H9 (cell line): ENCODE data around the gene KAZN. TPM values are rescaled to one million over a fixed set of nuclear protein-coding genes. Genes with fewer than 3 reads are reported as not detected.
A peak's percentile ranks its signal among the peaks of the same experiment; 100 is the strongest.

ENCODE experiments used
- DNase-seq: peaks from one replicate; pipeline ENCODE4 v3.0.0-alpha.2; 2017
- H2AFZ ChIP-seq: one replicate; pipeline ENCODE4 v1.6.1; 2013; ENCODE audit warnings: mild to moderate bottlenecking, low read length, control low read depth, moderate library complexity
- H2AK5ac ChIP-seq: 2 replicates; pipeline ENCODE4 v1.6.1; 2013; ENCODE audit warnings: low read length, control low read depth, mixed read lengths; ENCODE audit not compliant: insufficient read length
- H2BK120ac ChIP-seq: one replicate; pipeline ENCODE4 v1.6.1; 2013; ENCODE audit warnings: low read depth, mild to moderate bottlenecking, low read length, control low read depth, inconsistent platforms; ENCODE audit not compliant: poor library complexity, severe bottlenecking
- H2BK12ac ChIP-seq: 2 replicates; pipeline ENCODE4 v1.6.1; 2013; ENCODE audit warnings: low read length, control low read depth, mixed read lengths, low read depth; ENCODE audit not compliant: insufficient read length
- H2BK15ac ChIP-seq: 2 replicates; pipeline ENCODE4 v1.6.1; 2013; ENCODE audit warnings: low read depth, low read length, control low read depth
- H2BK20ac ChIP-seq: one replicate; pipeline ENCODE4 v1.6.1; 2013; ENCODE audit warnings: low read depth, mild to moderate bottlenecking, low read length, control low read depth, inconsistent platforms; ENCODE audit not compliant: poor library complexity, severe bottlenecking
- H2BK5ac ChIP-seq: 2 replicates; pipeline ENCODE4 v1.6.1; 2013; ENCODE audit warnings: low read length, control low read depth, mixed read lengths; ENCODE audit not compliant: insufficient read length
- H3K14ac ChIP-seq: 2 replicates; pipeline ENCODE4 v1.6.1; 2013; ENCODE audit warnings: low read length, control low read depth; ENCODE audit not compliant: insufficient read depth
- H3K18ac ChIP-seq: 2 replicates; pipeline ENCODE4 v1.6.1; 2013; ENCODE audit warnings: low read depth, mild to moderate bottlenecking, mixed read lengths, low read length, control low read depth; ENCODE audit not compliant: insufficient read length
- H3K23ac ChIP-seq: 2 replicates; pipeline ENCODE4 v1.6.1; 2013; ENCODE audit warnings: low read length, control low read depth, mixed read lengths, low read depth; ENCODE audit not compliant: insufficient read length
- H3K23me2 ChIP-seq: 2 replicates; pipeline ENCODE4 v1.6.1; 2013; ENCODE audit warnings: low read depth, mild to moderate bottlenecking, mixed read lengths, low read length, control low read depth; ENCODE audit not compliant: insufficient read length, poor library complexity, severe bottlenecking
- H3K27ac ChIP-seq: 2 replicates; pipeline ENCODE4 v1.5.1; 2013; ENCODE audit warnings: low read length, control low read depth, mixed read lengths, low read depth; ENCODE audit not compliant: insufficient read length
- H3K27me3 ChIP-seq: 2 replicates; pipeline ENCODE4 v1.6.1; 2013; ENCODE audit warnings: low read length, control low read depth, inconsistent platforms; ENCODE audit not compliant: insufficient read depth
- H3K4ac ChIP-seq: 2 replicates; pipeline ENCODE4 v1.6.1; 2013; ENCODE audit warnings: low read depth, mild to moderate bottlenecking, control low read depth, inconsistent platforms, low read length, moderate library complexity
- H3K4me1 ChIP-seq: 2 replicates; pipeline ENCODE4 v1.6.1; 2013; ENCODE audit warnings: low read length, control low read depth, inconsistent platforms; ENCODE audit not compliant: insufficient read depth
- H3K4me2 ChIP-seq: 2 replicates; pipeline ENCODE4 v1.6.1; 2013; ENCODE audit warnings: low read length, control low read depth, mixed read lengths; ENCODE audit not compliant: insufficient read length, insufficient read depth
- H3K56ac ChIP-seq: 2 replicates; pipeline ENCODE4 v1.6.1; 2013; ENCODE audit warnings: low read depth, mild to moderate bottlenecking, mixed read lengths, low read length, control low read depth; ENCODE audit not compliant: insufficient read length
- H3K79me1 ChIP-seq: 2 replicates; pipeline ENCODE4 v1.6.1; 2013; ENCODE audit warnings: low read depth, mild to moderate bottlenecking, moderate library complexity, low read length, control low read depth, inconsistent platforms; ENCODE audit not compliant: insufficient read depth, poor library complexity, severe bottlenecking
- H3K79me2 ChIP-seq: 2 replicates; pipeline ENCODE4 v1.6.1; 2013; ENCODE audit warnings: low read length, control low read depth, inconsistent platforms; ENCODE audit not compliant: insufficient read depth
- H3K9ac ChIP-seq: 2 replicates; pipeline ENCODE4 v1.6.1; 2013; ENCODE audit warnings: low read length, control low read depth, mixed read lengths; ENCODE audit not compliant: insufficient read length; ENCODE audit errors: extremely low read depth
- H3K9me3 ChIP-seq: one replicate; pipeline ENCODE4 v1.6.1; 2013; ENCODE audit warnings: low read depth, low read length, inconsistent platforms; ENCODE audit not compliant: control insufficient read depth
- H3T11ph ChIP-seq: one replicate; pipeline ENCODE4 v1.6.1; 2013; ENCODE audit warnings: mild to moderate bottlenecking, low read length, control low read depth, inconsistent platforms
- H4K20me1 ChIP-seq: one replicate; pipeline ENCODE4 v1.6.1; 2013; ENCODE audit not compliant: control insufficient read depth, insufficient read length, insufficient read depth
- H4K5ac ChIP-seq: 2 replicates; pipeline ENCODE4 v1.6.1; 2013; ENCODE audit warnings: low read depth, mild to moderate bottlenecking, mixed read lengths, low read length, control low read depth; ENCODE audit not compliant: insufficient read length
- H4K8ac ChIP-seq: replicated peaks from 2 replicates; pipeline ENCODE4 v1.6.1; 2013; ENCODE audit warnings: low read length, control low read depth, mixed read lengths, low read depth; ENCODE audit not compliant: insufficient read length
- H4K91ac ChIP-seq: 2 replicates; pipeline ENCODE4 v1.6.1; 2013; ENCODE audit warnings: low read depth, mild to moderate bottlenecking, moderate library complexity, mixed read lengths, low read length, control low read depth; ENCODE audit not compliant: insufficient read length
- H3K27ac Mint-ChIP-seq, 3 experiments: 2 replicates in 2 of 3; 3 replicates in 1 of 3; pipeline ENCODE4 v1.8.0; 2020 to 2021; ENCODE audit warnings: mixed read lengths in 3 of 3, mild to moderate bottlenecking in 1 of 3, moderate library complexity in 1 of 3
- H3K27me3 Mint-ChIP-seq: 2 replicates; pipeline ENCODE4 v1.8.0; 2021; ENCODE audit warnings: low read depth, mild to moderate bottlenecking, moderate library complexity, mixed read lengths
- H3K36me3 Mint-ChIP-seq, 3 experiments: 2 replicates in 2 of 3; 3 replicates in 1 of 3; pipeline ENCODE4 v1.8.0; 2020 to 2021; ENCODE audit warnings: low read depth in 3 of 3, mixed read lengths in 3 of 3; ENCODE audit not compliant: insufficient read depth in 1 of 3
- H3K4me1 Mint-ChIP-seq, 2 experiments: 2 replicates each; pipeline ENCODE4 v1.8.0; 2020; ENCODE audit warnings: mixed read lengths in 2 of 2
- H3K4me3 Mint-ChIP-seq, 2 experiments: 2 replicates in 1 of 2; 3 replicates in 1 of 2; pipeline ENCODE4 v1.8.0; 2020 to 2021; ENCODE audit warnings: mild to moderate bottlenecking in 2 of 2, mixed read lengths in 2 of 2, moderate library complexity in 1 of 2
- H3K9me3 Mint-ChIP-seq, 2 experiments: 2 replicates in 1 of 2; 3 replicates in 1 of 2; pipeline ENCODE4 v1.8.0; 2020; ENCODE audit warnings: mild to moderate bottlenecking in 2 of 2, mixed read lengths in 2 of 2, moderate library complexity in 1 of 2
- WGBS: extraction: QIAGEN DNeasy Blood & Tissue Kit; methylation state at CpG from one replicate; pipeline ENCODE4 v1.1.7; 2013; ENCODE audit warnings: missing lambda C conversion rate, low lambda C conversion rate, mixed read lengths; ENCODE audit not compliant: insufficient read length; ENCODE audit errors: extremely low coverage; 5-methylcytosine and 5-hydroxymethylcytosine counted together
- total RNA-seq: library from RNA; stranded (reverse); gene quantifications from 2 replicates; pipeline ENCODE4 v1.2.1, GENCODE V29; 2021
- TF ChIP-seq, protein P1 (sequence below): fragments of 200-600 bp; sonication (generic); conservative IDR thresholded peaks from 3 replicates; pipeline ENCODE4 v1.8.0; 2021; ENCODE audit warnings: antibody characterized with exemption, mild to moderate bottlenecking

The KAZN gene
- total RNA-seq, 1 experiment from 2014 or later = 7.6 TPM

DNA sequence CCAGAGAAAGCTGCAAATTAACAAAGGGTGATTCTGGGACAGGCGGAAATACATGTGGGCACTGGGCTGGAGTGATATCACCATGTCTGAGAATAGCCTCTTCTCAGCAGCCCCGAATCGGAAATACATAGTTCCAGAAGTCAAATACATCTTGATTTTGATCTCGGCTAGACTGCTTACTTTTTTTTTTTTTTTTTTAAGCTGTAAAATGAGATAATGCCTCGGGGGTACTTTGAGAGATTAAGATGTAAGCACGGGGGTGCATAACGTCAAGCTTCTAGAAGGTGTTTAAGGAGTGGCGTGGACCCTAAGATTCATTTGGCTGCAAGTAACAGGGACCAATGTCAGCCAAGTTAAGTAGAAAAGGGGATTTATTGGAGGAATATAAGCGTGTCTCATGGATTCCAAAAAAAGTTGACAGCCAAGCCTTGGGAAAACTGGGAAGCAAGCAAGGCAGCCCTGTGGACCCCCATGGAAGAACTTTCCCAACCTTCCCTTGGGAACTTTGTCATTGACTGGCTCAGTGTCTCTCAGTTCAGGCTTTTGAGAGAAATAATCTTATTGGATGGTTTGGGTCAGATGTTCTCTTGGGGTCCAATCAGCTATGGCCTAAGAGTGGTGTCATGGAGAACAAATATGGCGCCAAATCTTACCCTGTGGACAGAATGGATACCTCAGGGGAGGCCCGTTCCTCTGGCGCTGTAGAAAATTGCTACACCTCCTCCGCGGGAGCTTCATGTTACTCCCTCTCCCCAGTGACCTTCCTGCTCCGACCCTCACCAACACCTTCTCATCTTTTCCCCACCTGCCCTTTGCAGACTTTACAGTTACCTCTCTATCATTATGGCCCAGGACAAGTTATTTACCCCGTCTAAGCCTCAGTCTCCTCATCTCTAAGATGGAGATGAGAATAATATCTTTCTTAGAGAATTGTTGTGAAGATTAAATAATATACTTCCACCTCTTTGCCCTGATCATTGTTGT, 186.6 kb downstream of the KAZN start:
- no peak overlapping the region for H3K23ac ChIP-seq
- H3K27me3 Mint-ChIP-seq = no peaks in the 10 kb centered on the region
- H3K27ac ChIP-seq = no peak overlapping the region
- H2BK15ac ChIP-seq = no peak overlapping the region
- no peaks in the 10 kb centered on the region for H3K36me3 Mint-ChIP-seq
- no peak overlapping the region for H3K4me2 ChIP-seq
- peak overlapping the region in 1 of 3 experiments; percentile 45; a peak in 1 of 7 replicates for H3K27ac Mint-ChIP-seq
- H2BK120ac ChIP-seq = no peak overlapping the region
- no peaks in the 10 kb centered on the region for H3K23me2 ChIP-seq
- H3K4me3 Mint-ChIP-seq = no peak overlapping the region
- WGBS = no CpG with 5 or more reads among the region's 16 CpGs
- DNase-seq = no peak
- no peaks in the 10 kb centered on the region for H3K79me1 ChIP-seq
- H3K79me2 ChIP-seq = no peaks in the 10 kb centered on the region
- no peaks in the 10 kb centered on the region for H3K27me3 ChIP-seq
- no peak overlapping the region for H2AFZ ChIP-seq
- peaks cover 59 to 60% of the 10 kb centered on the region in 2 experiments for H3K4me1 Mint-ChIP-seq
- no peaks in the 10 kb centered on the region for H4K20me1 ChIP-seq
- no peak overlapping the region for H3K56ac ChIP-seq
- H2AK5ac ChIP-seq = no peak overlapping the region
- H2BK20ac ChIP-seq = no peak overlapping the region
- no peak overlapping the region for H3K9ac ChIP-seq
- TF ChIP-seq, protein P1, sequence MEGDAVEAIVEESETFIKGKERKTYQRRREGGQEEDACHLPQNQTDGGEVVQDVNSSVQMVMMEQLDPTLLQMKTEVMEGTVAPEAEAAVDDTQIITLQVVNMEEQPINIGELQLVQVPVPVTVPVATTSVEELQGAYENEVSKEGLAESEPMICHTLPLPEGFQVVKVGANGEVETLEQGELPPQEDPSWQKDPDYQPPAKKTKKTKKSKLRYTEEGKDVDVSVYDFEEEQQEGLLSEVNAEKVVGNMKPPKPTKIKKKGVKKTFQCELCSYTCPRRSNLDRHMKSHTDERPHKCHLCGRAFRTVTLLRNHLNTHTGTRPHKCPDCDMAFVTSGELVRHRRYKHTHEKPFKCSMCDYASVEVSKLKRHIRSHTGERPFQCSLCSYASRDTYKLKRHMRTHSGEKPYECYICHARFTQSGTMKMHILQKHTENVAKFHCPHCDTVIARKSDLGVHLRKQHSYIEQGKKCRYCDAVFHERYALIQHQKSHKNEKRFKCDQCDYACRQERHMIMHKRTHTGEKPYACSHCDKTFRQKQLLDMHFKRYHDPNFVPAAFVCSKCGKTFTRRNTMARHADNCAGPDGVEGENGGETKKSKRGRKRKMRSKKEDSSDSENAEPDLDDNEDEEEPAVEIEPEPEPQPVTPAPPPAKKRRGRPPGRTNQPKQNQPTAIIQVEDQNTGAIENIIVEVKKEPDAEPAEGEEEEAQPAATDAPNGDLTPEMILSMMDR = no peak
- H2BK12ac ChIP-seq = no peak overlapping the region
- H3K14ac ChIP-seq = no peak overlapping the region
- no peak overlapping the region for H3K18ac ChIP-seq
- no peak overlapping the region for H3T11ph ChIP-seq
- H4K5ac ChIP-seq = no peak overlapping the region
- H4K91ac ChIP-seq = no peak overlapping the region
- no peaks in the 10 kb centered on the region for H3K9me3 Mint-ChIP-seq
- no peak overlapping the region for H4K8ac ChIP-seq
- H3K9me3 ChIP-seq = no peaks in the 10 kb centered on the region
- no peak overlapping the region for H2BK5ac ChIP-seq
- H3K4me1 ChIP-seq = peaks cover 14% of the 10 kb centered on the region; the same call in 1 of the 2 replicates
- H3K4ac ChIP-seq = no peak overlapping the region
